Omental fat pad (tissue), 4 donors: ENCODE data around the gene MRAP. TPM values are rescaled to one million over a fixed set of nuclear protein-coding genes. Genes with fewer than 3 reads are reported as not detected.

Experiments used
- ATAC-seq: fragments of 150-250 bp; one replicate; pipeline ENCODE4 v1.9.1; 2016; ENCODE audit warnings: mild to moderate bottlenecking, moderate library complexity; ENCODE audit not compliant: low FRiP score
- DNase-seq: peaks from one replicate; pipeline ENCODE4 v3.0.0-alpha.2; 2019; ENCODE audit warnings: low spot score
- total RNA-seq, 4 donors: library from RNA; depleted of rRNA; stranded (reverse); fragments of >200 nt; gene quantifications; one replicate each; pipeline ENCODE4 v1.1.0, GENCODE V29; 2016
- TF ChIP-seq, protein P1 (sequence below), 3 donors: fragments of 450-650 bp; IDR thresholded peaks; one replicate each; pipeline ENCODE4 v1.5.1; 2016 to 2017; ENCODE audit warnings: antibody characterized with exemption in 3 of 3, mild to moderate bottlenecking in 3 of 3, moderate library complexity in 2 of 3

The MRAP gene
- total RNA-seq, 4 donors from 2014 or later = 6.5 to 162 (median 41.3) TPM

DNA sequence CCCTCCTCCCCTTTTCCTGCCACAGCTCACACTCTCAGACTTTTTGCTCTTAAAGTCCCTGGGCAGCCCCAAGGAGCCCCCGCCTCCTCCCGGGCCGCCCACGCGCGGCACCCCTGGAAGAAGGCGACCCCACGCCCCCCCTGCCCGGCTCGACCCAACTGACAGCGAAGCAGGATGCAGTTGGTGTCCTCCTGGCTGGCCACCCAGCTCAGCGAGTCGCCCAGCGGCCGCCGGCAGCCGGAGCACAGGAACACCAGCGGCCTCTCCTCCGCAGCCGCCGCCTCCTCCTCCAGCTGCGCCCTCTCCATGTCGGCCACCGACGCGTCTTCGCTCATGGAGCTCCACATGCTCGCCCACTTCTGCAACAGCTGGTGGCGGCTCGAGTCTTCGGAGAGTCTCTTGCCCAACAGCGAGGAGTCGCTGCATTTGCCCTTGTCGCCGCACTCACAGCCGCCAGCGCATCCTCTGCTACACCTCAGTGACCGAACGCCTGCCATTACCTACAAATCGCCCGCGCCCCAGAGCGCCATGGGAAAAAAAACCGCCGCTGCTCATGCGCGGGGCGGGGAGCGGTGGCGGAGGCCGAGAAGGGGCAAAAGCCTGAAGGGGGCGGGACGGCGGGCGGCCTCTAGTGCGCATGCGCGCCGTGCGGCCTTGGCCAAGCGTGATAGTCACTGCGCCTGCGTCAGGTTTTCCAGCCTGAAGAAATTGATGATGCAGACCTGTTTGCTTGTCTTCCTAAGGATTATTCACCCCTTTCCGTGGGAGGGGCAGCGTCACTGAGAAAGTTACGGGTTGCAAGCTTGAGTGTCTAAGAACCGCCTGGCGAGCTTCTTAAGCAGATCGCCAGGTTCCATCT is 19.9 kb upstream of the MRAP start, which contains the start of gene MIS18A:
Gene MIS18A, minus strand, starts transcription at position 532 of the 859 bp plus-strand sequence. Its CDS starts 35 bp downstream, at position 497.
- TF ChIP-seq, protein P1, sequence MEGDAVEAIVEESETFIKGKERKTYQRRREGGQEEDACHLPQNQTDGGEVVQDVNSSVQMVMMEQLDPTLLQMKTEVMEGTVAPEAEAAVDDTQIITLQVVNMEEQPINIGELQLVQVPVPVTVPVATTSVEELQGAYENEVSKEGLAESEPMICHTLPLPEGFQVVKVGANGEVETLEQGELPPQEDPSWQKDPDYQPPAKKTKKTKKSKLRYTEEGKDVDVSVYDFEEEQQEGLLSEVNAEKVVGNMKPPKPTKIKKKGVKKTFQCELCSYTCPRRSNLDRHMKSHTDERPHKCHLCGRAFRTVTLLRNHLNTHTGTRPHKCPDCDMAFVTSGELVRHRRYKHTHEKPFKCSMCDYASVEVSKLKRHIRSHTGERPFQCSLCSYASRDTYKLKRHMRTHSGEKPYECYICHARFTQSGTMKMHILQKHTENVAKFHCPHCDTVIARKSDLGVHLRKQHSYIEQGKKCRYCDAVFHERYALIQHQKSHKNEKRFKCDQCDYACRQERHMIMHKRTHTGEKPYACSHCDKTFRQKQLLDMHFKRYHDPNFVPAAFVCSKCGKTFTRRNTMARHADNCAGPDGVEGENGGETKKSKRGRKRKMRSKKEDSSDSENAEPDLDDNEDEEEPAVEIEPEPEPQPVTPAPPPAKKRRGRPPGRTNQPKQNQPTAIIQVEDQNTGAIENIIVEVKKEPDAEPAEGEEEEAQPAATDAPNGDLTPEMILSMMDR (IDR thresholded peaks at IDR 0.05) = no peak
- peak; percentile 95 for ATAC-seq
- peak; percentile 87 for DNase-seq

DNA sequence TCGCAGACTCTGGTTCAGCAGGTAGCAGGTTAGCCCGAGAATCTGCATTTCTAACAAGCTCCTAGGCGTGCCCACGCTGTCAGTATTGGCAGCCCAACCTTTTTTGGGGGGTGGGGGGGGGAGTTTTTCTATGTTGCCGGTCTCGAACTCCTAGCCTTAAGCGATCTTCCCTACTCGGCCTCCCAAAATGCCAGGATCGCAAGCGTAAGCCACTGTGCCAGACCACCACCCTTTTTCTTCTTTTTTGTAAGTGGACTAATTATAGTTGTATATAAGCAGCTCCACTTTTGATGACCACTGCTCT is 19.3 kb upstream of the MRAP start:
- DNase-seq (no peak), ATAC-seq (no peak)

DNA sequence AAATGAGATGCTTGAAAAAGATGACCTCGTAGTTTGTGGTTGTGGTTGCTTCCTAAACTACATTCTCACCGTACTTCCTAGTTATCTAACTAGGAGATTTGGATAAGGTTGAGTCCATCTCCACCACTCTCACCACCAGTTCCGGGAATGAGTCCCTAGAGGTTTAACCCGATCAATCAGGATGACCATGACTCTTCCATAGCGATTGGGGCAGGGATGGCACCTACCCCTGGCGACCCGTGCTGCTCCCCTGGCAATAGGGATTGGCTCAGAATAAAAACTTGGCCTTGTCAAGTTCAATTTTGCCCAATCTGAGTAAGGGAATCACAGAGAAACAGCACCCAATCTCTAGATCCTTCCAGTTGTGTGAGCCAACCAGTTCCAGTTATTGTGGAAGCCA is 17.1 kb upstream of the MRAP start:
- TF ChIP-seq, protein P1 (IDR thresholded peaks at IDR 0.05) = no peak
- ATAC-seq = no peak
- no peak for DNase-seq

More for the DNA sequence above, 19.3 kb upstream of the MRAP start:
- TF ChIP-seq, protein P1 (IDR thresholded peaks at IDR 0.05) = no peak

DNA sequence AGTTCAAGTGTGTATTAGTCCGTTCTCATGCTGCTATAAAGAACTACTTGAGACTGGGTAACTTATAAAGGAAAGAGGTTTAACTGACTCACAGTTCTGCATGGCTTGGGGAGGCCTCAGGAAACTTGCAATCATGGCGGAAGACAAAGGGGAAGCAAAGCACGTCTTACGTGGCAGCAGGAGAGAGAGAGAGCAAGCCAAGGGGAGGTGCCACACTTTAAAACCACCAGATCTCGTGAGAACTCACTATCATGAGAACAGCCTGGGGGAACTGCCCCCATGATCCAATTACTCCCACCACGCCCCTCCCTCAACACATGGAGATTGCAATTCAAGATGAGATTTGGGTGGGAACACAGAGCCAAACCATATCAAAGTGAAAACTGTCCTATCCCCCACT is 15.7 kb upstream of the MRAP start:
- TF ChIP-seq, protein P1 (IDR thresholded peaks at IDR 0.05) = no peak
- DNase-seq (no peak), ATAC-seq (no peak)

DNA sequence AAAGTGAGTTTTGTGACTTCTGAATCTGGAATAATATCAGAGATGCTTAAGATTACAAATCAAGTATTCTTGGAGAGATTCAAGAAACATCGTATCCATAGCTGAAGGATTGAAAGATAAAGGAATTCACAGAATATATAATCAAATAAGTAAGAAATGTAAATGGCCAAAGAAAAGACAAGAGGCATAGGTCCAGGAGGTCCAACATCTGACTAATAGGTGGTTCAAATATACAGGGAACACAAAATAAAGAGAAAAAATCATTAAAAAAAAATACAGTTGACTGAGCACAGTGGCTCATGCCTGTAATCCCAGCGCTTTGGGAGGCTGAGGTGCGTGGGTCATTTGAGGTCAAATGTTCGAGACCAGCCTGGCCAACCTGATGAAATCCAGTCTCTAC is 13.2 kb upstream of the MRAP start:
- TF ChIP-seq, protein P1 (IDR thresholded peaks at IDR 0.05) = no peak
- DNase-seq (no peak), ATAC-seq (no peak)

DNA sequence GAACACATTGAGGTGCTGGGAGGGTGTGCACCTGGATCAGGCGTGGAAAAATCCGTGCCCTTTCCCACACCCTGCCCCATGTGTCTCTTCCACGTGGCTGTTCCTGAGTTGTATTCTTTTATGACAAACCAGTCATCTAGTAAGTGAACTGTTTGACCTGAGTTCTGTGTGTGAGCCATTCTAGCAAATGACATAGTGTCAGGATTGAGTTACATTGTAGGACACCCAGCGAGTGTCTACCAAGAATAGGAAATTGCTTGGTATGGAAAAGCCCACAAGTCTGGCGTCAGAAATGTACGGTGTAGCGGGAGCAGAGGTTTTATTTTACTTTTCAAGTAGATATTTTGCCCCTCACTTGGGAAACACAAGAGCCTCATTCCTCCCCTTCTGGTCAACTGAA is 1.2 kb upstream of the MRAP start:
- ATAC-seq (no peak), DNase-seq (no peak)
- TF ChIP-seq, protein P1 (IDR thresholded peaks at IDR 0.05) = no peak

DNA sequence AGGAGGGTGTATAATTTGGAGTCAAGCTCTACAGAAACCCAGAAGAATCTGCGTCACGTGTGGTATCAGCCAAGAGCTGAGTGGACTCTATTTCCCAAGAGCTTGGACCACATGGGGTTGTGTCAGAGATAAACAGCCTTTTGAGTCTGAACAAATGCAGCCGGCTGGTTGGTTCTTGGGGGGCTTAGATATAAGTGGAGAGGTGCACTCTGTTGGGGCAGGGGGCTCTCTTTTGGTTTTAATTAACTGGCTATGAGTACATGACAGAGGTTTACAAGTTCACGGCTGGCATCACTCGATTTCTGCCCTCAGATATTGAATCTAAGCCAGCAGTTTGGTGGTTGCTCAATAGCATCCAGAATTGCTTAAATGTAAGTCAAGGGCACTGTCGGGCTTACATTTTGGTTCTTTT is 501 bp upstream of the MRAP start:
- TF ChIP-seq, protein P1 (IDR thresholded peaks at IDR 0.05) = no peak
- peak; percentile 74 for ATAC-seq

More for the DNA sequence above, 501 bp upstream of the MRAP start:
- no peak for DNase-seq
